CD14-positive monocyte (primary cell): ENCODE results near the gene CDH13. TPM values are rescaled to one million over a fixed set of nuclear protein-coding genes. Genes with fewer than 3 reads are reported as not detected.

Experiments
- DNase-seq, 3 donors: peaks; one replicate each; pipeline ENCODE4 v3.0.0-alpha.2; 2011 to 2022
- H2AFZ ChIP-seq: 2 replicates; pipeline ENCODE4 v1.6.0; 2012; ENCODE audit warnings: mild to moderate bottlenecking, low read depth, low read length, inconsistent platforms; ENCODE audit not compliant: insufficient read depth, poor library complexity, severe bottlenecking
- H3K27ac ChIP-seq, 2 donors: 1 replicate in 1 of 2; 2 replicates in 1 of 2; pipeline ENCODE4 v1.5.1; 2012 to 2013; ENCODE audit warnings: low read length in 2 of 2, control low read depth in 1 of 2, inconsistent platforms in 1 of 2, low read depth in 1 of 2, mild to moderate bottlenecking in 1 of 2
- H3K27me3 ChIP-seq, 2 donors: one replicate each; pipeline versions ENCODE4 v1.6.0 to v1.6.1; 2011 to 2013; ENCODE audit warnings: low read length in 2 of 2; ENCODE audit not compliant: control insufficient read depth in 2 of 2, insufficient read depth in 2 of 2
- H3K36me3 ChIP-seq, 2 donors: replicated peaks in 1 of 2; 1 replicate in 1 of 2; 2 replicates in 1 of 2; pipeline versions ENCODE4 v1.5.1 to v1.6.1; 2012 to 2013; ENCODE audit warnings: low read length in 2 of 2, control low read depth in 1 of 2, inconsistent platforms in 1 of 2, mild to moderate bottlenecking in 1 of 2; ENCODE audit not compliant: insufficient read depth in 2 of 2, control insufficient read depth in 1 of 2
- H3K4me1 ChIP-seq, 2 donors: 1 replicate in 1 of 2; 2 replicates in 1 of 2; pipeline versions ENCODE4 v1.5.1 to v1.6.1; 2012 to 2013; ENCODE audit warnings: low read length in 2 of 2, control low read depth in 1 of 2, inconsistent platforms in 1 of 2, mild to moderate bottlenecking in 1 of 2, moderate library complexity in 1 of 2; ENCODE audit not compliant: insufficient read depth in 2 of 2, control insufficient read depth in 1 of 2
- H3K4me2 ChIP-seq: replicated peaks from 2 replicates; pipeline ENCODE3; 2012; ENCODE audit warnings: low read length, moderate library complexity, mild to moderate bottlenecking; ENCODE audit not compliant: poor library complexity, severe bottlenecking; ENCODE audit errors: extremely low read depth
- H3K4me3 ChIP-seq, 3 experiments: fragments of 200-600 bp in 1 of 3; sonication (generic) in 1 of 3; replicated peaks in 1 of 3; 1 replicate in 2 of 3; 2 replicates in 1 of 3; pipeline ENCODE4 v1.5.1; 2011 to 2013; ENCODE audit warnings: low read length in 3 of 3, mild to moderate bottlenecking in 3 of 3, control low read depth in 2 of 3, low read depth in 2 of 3, inconsistent platforms in 1 of 3, moderate library complexity in 1 of 3
- H3K79me2 ChIP-seq: 2 replicates; pipeline ENCODE4 v1.6.0; 2012; ENCODE audit warnings: mild to moderate bottlenecking, control low read depth, inconsistent platforms, low read length, moderate library complexity; ENCODE audit not compliant: insufficient read depth
- H3K9ac ChIP-seq: 2 replicates; pipeline ENCODE4 v1.6.0; 2017; ENCODE audit warnings: low read length, mild to moderate bottlenecking; ENCODE audit not compliant: insufficient read depth, poor library complexity, severe bottlenecking
- H3K9me3 ChIP-seq, 2 donors: replicated peaks in 1 of 2; 1 replicate in 1 of 2; 2 replicates in 1 of 2; pipeline versions ENCODE4 v1.5.1 to v1.6.1; 2012 to 2013; ENCODE audit warnings: low read length in 2 of 2, control low read depth in 1 of 2; ENCODE audit not compliant: control insufficient read depth in 1 of 2, insufficient read depth in 1 of 2
- H4K20me1 ChIP-seq: 2 replicates; pipeline ENCODE4 v1.6.0; 2012; ENCODE audit warnings: mild to moderate bottlenecking, low read length, control low read depth, moderate library complexity; ENCODE audit not compliant: insufficient read depth
- H3K27ac Mint-ChIP-seq, 7 donors: one replicate each; pipeline ENCODE4 v1.8.0; 2020; ENCODE audit warnings: mild to moderate bottlenecking in 7 of 7, mixed read lengths in 7 of 7, moderate library complexity in 6 of 7, inconsistent platforms in 2 of 7
- H3K27me3 Mint-ChIP-seq, 3 donors: one replicate each; pipeline ENCODE4 v1.8.0; 2021 to 2022; ENCODE audit warnings: low read depth in 3 of 3, mild to moderate bottlenecking in 3 of 3, mixed read lengths in 3 of 3, moderate library complexity in 3 of 3, inconsistent platforms in 1 of 3
- H3K36me3 Mint-ChIP-seq, 2 donors: one replicate each; pipeline ENCODE4 v1.8.0; 2020; ENCODE audit warnings: mixed read lengths in 2 of 2, inconsistent platforms in 1 of 2, mild to moderate bottlenecking in 1 of 2
- H3K4me1 Mint-ChIP-seq: one replicate; pipeline ENCODE4 v1.8.0; 2020; ENCODE audit warnings: mild to moderate bottlenecking, mixed read lengths
- H3K4me3 Mint-ChIP-seq, 2 donors: one replicate each; pipeline ENCODE4 v1.8.0; 2020; ENCODE audit warnings: mild to moderate bottlenecking in 2 of 2, mixed read lengths in 2 of 2, moderate library complexity in 1 of 2
- H3K9me3 Mint-ChIP-seq, 7 donors: one replicate each; pipeline ENCODE4 v1.8.0; 2020 to 2022; ENCODE audit warnings: mixed read lengths in 7 of 7, mild to moderate bottlenecking in 6 of 7, moderate library complexity in 6 of 7, inconsistent platforms in 2 of 7
- CTCF ChIP-seq: fragments of 200-600 bp; IDR thresholded peaks from one replicate; pipeline ENCODE4 v1.8.0; 2022; ENCODE audit warnings: antibody characterized with exemption, mild to moderate bottlenecking
- WGBS: methylation state at CpG from one replicate; pipeline ENCODE4 v1.1.5; 2013; ENCODE audit warnings: missing lambda C conversion rate; ENCODE audit not compliant: insufficient coverage; 5-methylcytosine and 5-hydroxymethylcytosine counted together
- intact Hi-C, 2 donors: fragments of 100-400 bp; cut with micrococcal nuclease; formaldehyde crosslinking; loops; one replicate each; pipeline versions ENCODE4 v1.15.0 to v1.15.1; 2023
- polyA plus RNA-seq, 3 donors: library from polyadenylated mRNA; depleted of rRNA in 1 of 3; unstranded in 2 of 3; stranded (reverse) in 1 of 3; fragments of 300-500 nt in 2 of 3; fragments of >200 nt in 1 of 3; fragmentation: Illumina TruSeq in 2 of 3; gene quantifications; 1 replicate in 2 of 3; 2 replicates in 1 of 3; pipeline ENCODE4 v1.2.3, GENCODE V29; 2012 to 2021

The CDH13 gene
- polyA plus RNA-seq, 3 donors: 0.13 to 0.19 TPM; not detected in 1

DNA sequence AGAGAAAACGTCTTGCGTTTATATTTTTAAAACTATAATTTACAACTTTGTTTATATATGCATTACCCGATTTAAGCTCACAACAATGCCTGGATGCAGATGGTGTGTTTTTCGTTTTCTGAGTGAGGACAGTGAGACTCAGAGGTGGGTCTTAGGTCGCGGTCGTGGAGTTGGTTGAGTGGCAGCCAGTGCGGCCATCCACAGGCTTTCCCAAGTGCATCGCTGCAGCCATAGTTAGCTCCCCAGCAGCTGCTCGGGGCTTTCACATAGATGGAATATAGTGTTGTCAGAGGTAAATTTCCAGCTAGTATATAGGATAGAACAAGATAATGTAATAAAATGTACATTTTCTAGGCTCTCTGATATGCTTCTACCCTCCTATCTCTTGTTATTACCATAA lies 417.8 kb downstream of the CDH13 start:
- Histone ChIP-seq H3K27me3 (no peaks in the 10 kb centered on the region), H3K4me2 (no peak overlapping the region), H2AFZ (no peak overlapping the region), H3K79me2 (no peaks in the 10 kb centered on the region), H3K4me1 (no peaks in the 10 kb centered on the region), H4K20me1 (no peaks in the 10 kb centered on the region), H3K36me3 (no peaks in the 10 kb centered on the region), H3K27ac (no peak overlapping the region), H3K9ac (no peak overlapping the region), H3K9me3 (no peaks in the 10 kb centered on the region), H3K4me3 (no peak overlapping the region)
- TF ChIP-seq CTCF: no peak
- H3K9me3 Mint-ChIP-seq: peaks cover 0 to 7% (median 3%) of the 10 kb centered on the region in 7 donors
- intact Hi-C loops: no loop called here
- 73% methylated on average over 2 of the region's 10 CpGs for WGBS
- no peak for DNase-seq
- no peaks in the 10 kb centered on the region for H3K27me3 Mint-ChIP-seq
- H3K36me3 Mint-ChIP-seq: no peaks in the 10 kb centered on the region
- H3K4me1 Mint-ChIP-seq: no peaks in the 10 kb centered on the region
- H3K27ac Mint-ChIP-seq: no peak overlapping the region
- no peak overlapping the region for H3K4me3 Mint-ChIP-seq

DNA sequence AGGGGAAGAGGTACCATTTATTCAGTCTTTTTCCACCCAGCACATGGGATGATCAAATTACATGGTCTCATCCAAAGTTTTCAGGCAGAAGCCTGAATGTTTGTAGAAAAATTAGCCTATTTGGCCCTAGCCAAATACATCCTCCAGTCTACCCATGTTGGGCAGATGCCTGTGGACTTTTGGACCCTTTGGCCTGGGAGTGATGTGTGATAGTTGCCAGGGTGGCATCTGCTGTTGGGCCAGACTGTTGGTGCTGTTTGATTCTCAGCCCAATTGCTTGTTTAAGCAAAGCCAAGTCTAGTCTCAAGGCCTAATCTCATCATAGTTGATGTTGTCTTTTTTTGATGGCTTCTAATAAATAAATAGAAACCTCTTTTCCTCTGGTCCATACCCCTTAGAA lies 419.0 kb downstream of the CDH13 start:
- H3K4me1 Mint-ChIP-seq: no peaks in the 10 kb centered on the region
- H3K4me3 ChIP-seq: no peak overlapping the region
- intact Hi-C loops: no loop called here
- no peaks in the 10 kb centered on the region for H3K9me3 ChIP-seq
- H3K27me3 Mint-ChIP-seq: no peaks in the 10 kb centered on the region
- TF ChIP-seq CTCF: no peak
- H4K20me1 ChIP-seq: no peaks in the 10 kb centered on the region
- no peak for DNase-seq
- H3K27me3 ChIP-seq: no peaks in the 10 kb centered on the region
- no peak overlapping the region for H3K27ac Mint-ChIP-seq
- no peak overlapping the region for H2AFZ ChIP-seq
- no peak overlapping the region for H3K9ac ChIP-seq
- no peaks in the 10 kb centered on the region for H3K4me1 ChIP-seq
- H3K36me3 Mint-ChIP-seq: no peaks in the 10 kb centered on the region
- H3K9me3 Mint-ChIP-seq: peaks cover 0 to 7% (median 5%) of the 10 kb centered on the region in 7 donors
- H3K4me2 ChIP-seq: no peak overlapping the region
- no peak overlapping the region for H3K27ac ChIP-seq
- H3K79me2 ChIP-seq: no peaks in the 10 kb centered on the region
- H3K36me3 ChIP-seq: no peaks in the 10 kb centered on the region
- no peak overlapping the region for H3K4me3 Mint-ChIP-seq
